CMK (cell line): ENCODE data around the gene ACADVL.

Experiments
- DNase-seq: peaks from one replicate; pipeline ENCODE4 v3.0.0-alpha.2; 2010; ENCODE audit warnings: low read depth

Gene ACADVL

DNA sequence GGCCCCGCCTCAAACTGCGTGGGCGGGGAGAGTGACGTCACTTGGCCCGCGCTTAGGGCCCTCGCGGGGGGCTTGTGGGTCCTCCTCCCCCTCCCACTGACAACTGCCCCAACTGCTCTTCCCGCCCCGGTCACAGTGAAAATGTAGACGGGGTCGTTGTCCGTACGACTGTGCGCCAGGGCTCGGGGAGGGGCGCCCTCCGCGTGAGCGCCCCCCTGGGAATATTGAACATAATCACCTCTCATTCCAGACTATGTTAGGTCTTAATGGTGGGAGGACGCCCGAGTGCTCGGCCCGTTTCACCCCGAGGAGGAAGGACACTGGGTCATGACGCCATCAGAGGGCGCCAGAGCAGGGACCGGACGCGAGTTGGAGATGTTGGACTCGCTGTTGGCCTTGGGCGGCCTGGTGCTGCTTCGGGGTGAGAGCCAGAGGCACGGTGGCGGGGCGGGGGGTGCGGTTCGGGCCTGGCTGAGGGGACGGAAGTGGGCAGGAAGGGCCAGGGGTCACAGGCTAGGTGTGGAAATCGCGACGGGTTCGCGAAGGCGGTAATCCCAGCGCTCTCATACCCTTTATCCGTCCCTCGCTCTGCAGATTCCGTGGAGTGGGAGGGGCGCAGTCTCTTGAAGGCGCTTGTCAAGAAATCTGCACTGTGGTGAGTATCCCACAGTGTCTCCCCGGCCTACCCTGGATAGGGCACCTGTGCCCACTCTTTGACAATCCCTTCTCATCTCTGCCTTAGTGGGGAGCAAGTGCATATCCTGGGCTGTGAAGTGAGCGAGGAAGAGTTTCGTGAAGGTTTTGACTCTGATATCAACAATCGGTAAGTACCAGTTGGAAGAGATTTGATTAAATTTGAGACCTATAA is 32.7 kb downstream of the ACADVL start, which contains the start of gene ELP5:
ELP5 (plus strand) TSS at position 40 of the 868 bp plus-strand sequence; CDS start at position 376, 336 bp downstream.
- no peak for DNase-seq

DNA sequence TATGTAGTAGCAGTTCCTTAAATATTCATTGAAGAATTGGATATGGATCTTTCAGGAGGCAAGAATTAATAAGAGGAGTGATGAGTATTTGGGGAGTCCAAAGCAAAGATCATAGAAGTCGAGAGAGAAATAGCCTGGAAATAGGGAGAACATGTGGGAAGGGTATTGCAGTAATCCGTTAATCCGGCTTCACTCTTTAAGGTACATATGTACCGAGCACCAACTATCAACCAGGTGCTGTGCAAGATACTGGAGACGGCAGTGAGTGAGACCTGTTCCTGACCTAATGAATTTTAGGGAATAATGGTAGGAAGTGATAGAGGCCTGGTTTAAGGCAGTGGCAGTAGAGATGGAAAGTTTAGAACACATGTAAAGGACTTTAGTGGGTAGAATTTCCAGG is 33.3 kb downstream of the ACADVL start:
- DNase-seq: no peak

DNA sequence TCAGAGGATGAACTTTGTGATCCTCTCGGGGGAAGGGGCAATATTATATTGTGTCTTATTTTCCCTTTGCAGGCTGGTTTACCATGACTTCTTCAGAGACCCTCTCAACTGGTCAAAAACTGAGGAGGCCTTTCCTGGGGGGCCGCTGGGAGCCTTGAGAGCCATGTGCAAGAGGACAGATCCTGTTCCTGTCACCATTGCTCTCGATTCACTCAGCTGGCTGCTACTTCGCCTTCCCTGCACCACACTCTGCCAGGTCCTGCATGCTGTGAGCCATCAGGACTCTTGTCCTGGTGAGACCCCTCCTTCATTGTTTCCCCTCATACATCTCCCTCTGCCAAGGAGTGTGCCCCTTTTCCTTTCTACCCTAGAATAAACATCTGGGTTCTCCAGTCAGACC is 34.8 kb downstream of the ACADVL start:
- DNase-seq: no peak

DNA sequence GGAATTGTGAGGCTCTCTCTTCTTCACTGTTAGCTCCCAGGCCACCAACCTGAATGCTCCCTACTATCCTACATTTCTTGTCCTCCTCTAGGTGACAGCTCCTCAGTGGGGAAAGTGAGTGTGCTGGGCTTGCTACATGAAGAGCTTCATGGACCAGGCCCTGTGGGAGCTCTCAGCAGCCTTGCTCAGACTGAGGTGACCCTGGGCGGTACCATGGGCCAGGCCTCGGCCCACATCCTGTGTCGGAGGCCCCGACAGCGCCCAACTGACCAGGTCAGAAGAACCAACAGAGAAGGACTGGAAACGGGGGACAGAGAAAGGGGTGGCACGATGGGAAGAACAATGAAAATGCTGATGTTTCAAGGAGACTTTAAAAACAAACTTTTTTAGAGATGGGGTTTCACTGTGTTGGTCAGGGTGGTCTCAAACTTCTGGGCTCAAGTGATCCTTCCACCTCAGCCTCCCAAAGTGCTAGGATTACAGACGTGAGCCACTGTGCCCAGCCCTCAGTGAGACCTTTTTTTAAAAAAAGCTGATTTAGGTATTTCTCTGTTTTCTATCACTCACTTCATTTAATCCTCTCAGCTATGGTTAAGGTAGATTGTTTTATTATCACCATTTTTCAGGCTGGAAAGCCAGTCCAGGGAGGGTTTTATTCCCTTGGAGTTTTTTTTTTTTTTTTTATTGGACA is 37.2 kb downstream of the ACADVL start:
- no peak for DNase-seq

DNA sequence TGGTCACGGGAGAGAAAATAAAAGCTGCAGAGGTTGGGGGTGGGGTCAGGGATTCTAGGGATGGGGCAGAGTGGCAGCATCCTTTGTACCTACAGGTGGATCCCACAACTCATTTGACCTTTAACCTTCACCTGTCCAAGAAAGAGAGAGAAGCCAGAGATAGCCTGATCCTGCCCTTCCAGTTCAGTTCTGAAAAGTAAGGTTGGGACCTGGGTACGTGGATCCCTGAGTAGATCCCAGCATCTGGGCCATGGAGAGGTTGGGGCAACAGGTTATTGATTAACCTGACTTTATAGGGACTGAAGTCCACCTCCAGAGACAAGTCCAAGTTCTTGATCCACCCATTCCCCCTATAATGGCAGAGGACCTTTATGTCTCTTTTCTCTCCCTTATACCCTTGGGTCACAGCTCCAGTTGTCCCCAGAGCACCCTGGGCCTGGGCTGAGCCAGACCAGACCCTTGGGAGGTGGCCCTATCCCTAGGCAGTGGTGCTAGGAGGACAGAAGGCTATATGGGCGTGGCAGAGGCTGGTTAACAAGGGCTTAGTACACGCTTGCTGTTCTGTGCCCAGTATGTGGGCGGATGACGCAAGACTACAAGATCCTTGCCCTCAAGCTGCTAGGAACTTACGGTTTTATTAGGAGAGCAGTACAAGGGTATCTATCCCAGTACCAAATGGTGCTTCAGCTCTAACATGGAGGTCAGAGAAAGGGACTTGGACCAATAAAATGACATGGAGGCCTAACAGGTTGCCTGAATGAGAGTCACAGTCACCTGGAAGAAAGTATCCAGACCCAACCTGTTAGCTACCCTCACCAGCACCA is 39.2 kb downstream of the ACADVL start:
- DNase-seq: no peak

DNA sequence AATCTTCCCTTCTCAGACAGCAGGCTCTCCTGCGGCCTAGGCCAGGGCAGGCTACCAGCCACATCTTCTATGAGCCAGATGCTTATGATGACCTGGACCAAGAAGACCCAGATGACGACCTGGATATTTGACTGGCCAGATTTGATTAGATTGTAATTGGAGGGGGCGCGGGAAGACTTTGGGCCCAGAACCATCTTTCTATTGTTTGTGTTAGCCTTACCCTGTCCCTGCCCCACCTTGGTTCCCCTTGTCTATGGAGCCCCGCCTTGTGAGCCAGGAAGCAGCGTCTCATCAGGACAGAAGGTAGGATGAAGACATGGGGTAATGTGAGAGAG is 39.8 kb downstream of the ACADVL start:
- no peak for DNase-seq

DNA sequence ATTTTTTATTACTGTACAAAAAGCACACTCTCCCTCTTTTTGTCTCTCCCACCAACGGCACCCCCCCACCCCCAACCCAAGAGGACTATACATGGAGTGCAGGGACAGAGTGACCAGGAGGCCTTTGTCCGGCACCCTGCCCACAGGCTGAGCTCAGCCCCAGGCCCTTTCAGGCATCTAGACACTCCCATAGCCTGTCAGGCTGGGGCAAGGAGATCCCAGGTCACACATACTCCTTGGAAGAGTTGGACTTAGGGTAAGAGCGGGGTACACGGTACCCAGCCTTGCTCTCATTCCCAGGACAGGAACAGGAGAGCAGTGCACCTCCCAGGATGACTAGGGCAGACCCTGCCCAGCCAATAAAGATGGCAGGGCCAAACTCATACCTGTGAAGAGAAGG is 40.4 kb downstream of the ACADVL start:
- DNase-seq: no peak

DNA sequence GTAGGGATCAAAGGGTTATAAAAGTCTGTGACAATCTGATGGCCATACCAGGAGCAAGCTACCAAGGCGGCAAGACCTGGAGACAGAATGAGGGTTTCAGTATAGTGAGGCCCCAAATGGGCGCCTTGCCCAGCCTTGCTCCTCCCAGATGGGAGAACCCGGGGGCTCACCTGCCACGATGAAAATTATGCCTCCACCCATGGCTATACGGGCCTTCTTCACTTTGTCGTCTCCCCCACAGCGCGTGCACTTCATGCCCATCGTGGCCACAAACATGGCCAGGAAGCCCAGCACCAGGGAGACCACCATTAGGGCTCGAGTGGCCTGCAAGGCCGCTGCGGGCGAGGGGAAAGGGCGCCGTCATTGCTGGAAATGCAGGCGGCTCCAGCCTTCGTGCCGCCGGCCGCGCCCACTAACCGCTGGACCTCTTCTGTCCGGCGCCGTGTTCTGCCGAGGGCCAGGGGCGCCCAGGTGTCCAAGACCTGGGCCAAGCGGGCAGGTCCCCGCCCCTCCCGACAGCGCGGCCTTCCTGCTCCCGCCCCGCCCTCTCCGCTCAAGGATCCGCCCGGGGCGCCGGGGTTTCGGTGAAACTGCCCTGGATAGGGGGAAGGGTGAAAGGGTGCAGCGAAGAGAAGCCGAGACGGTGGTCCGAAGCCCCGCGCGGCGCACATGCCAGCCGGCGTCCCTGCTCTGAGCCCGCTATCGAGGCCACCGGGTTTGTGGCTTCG is 41.1 kb downstream of the ACADVL start:
- DNase-seq: no peak

DNA sequence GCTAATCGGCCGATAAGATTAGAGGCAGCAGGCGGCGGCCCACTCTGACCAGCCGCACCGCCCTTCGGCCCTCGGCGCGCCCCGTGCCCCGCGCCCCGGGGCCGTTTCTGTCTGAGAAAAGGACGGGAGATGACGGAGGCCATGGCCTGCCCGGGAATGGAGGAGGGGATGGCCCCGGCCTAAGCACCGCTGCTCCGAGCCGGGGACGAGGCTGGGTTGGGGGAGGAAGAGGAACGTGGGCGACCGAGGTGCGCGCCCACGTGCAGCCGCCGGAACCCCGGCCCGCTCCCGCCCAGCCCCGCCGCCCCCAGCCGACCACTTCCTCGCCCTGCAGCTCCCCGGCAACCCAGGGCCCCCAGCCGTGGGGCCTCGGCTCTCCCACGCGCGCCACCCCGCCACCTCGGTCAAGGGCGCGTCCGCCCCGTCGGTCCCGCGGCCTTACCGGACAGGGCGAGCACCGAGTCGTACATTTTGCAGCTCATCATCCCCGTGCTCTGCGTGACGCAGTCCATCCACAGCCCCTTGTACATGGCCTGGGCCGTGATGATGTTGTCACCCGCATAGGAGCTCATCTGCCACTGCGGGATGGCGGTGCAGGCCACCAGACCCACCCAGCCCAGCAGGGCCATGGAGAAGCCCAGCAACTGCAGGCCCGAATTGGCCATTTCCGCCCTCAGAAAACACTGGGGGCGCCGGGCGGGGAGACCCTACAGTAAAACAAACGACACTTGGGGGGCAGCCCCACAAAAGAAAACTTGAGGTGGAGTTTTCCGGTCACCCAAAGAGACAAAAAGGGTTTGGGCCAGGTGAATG is 41.8 kb downstream of the ACADVL start:
- DNase-seq: no peak

DNA sequence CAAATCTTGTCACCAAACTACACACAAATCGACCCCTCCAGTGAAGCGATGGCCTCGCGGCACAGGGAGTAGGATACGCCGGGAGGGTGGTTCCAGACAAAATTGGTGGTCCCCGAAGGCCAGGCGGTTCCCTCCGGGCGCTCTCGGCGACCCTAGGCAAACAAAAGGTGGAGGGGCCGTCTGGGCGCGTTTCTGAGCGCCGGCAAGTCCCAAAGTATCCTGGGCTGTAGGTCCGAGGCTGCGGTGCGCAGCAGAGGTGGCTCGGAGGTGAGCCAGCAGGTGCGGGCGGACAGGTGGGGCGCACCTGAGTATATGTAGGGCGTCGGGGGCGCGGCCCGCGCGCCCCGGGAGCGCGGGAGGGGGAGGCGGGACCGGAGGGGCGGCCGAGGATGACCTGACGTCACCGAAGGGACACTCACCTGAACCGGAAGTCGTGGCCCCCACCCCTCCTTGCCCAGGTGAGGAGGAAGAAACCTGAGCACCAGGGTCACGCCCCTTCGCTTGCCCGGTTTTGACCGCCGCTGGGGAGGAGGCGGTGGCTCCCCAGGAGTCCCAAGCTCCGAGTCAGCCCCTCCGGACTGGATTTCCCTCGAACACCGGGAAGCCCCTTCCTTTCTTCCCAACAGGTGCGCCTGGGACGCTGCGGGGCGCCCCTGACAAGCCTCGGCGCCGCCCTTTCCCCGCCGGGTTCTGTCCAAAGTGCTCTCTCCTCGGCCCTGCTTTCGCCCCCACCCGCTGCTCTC is 42.6 kb downstream of the ACADVL start, which contains the start of gene CLDN7:
CLDN7 (minus strand) TSS at position 287 of the 743 bp plus-strand sequence. CDS start 435 bp downstream, outside the sequence.
- DNase-seq: no peak

DNA sequence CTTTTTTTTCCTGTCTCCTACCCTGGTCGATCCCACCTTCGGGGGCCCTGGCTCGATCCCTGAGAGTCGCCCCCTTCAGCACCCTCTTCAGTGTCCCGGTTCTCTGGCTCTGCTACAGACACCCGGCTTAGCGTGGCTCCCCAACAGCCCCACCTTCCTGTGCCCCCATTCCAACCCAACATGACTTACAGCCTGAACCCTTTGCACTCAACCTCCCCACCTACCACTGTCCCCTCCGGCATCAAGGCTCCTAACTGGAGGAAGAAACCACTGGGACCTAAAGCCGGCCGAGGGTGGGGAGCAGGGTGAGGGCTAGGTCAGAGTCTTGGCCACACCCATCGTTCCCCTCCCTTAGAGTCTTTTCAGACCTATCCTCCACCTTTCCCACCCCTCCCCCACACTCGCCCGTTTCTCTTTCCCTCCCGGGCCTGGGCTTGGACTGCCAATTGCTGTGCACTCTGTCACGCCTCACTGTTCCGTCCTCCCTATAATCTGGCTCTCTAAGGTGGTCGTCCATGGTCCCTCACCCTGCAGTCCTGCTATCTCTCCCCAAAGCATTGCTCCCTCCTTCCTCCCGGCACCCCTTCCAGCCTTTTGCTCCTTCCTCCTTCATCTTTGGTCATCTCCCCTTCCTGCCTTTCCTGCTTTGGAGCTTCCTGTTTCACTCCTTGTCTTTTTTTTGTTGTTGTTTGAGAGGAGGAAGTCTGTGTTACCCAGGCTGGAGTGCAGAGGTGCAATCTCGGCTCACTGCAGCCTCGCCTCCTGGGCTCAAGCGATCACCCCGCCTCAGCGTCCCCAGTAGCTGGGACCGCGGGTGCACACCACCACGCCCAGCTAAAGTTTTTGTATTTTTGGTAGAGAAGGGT is 43.4 kb downstream of the ACADVL start:
- no peak for DNase-seq

DNA sequence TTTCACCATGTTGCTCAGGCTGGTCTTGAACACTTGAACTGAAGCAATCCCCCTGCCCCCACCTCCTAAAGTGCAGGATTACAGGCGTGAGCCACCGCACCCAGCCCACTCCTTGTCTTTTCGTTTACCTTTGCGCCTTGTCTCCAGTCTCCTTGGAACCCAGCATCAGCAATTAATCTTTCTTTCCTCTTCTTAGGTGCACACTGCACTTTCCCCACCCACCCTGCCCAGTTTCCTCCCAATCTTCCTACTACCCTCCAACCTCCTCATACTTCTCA is 44.0 kb downstream of the ACADVL start:
- no peak for DNase-seq

DNA sequence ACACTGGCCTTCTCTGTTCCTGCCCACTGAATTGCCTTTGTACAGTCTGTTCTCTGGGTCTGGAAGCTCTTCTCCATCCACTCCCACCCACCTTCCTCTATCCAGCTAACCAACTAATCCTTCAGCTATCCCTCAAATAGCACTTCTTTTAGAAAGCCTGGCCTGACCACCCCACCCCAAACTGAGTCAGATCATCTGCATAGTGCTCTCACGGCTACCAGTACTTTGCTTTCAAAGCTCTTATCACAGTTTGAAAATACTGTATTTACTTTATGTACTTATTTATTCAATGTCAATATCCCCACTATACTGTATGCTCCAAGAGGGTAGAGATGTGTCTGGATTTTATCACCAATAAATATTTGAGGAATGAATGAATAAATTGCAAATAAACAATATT is 47.0 kb downstream of the ACADVL start:
- DNase-seq: no peak
